WTC11 (cell line): ENCODE results near the gene GDAP2. TPM values are rescaled to one million over a fixed set of nuclear protein-coding genes. Genes with fewer than 3 reads are reported as not detected.

Source experiments
- ATAC-seq: fragments of 200-7000 bp; cut with Tn5 transposase; 2 replicates; pipeline ENCODE4 v1.10.0; 2021; ENCODE audit warnings: mild to moderate bottlenecking, moderate library complexity
- Bru-seq: library from RNA; stranded (reverse); fragments of 400-500 nt; gene quantifications from one replicate; lab custom pipeline; 2021; lab: Mats Ljungman, UMichigan
- CTCF ChIA-PET: fragments of 300-600 bp; sonication (Branson Sonifier 250); formaldehyde crosslinking; loops from one replicate; lab custom pipeline; 2021; ENCODE audit warnings: antibody characterized with exemption; lab: Charles Lee
- POLR2A ChIA-PET: fragments of 350-600 bp; sonication (Branson Sonifier 250); formaldehyde crosslinking; loops from one replicate; lab custom pipeline; 2021; ENCODE audit warnings: antibody characterized with exemption; lab: Charles Lee
- DNase-seq: peaks from one replicate; pipeline ENCODE4 v3.0.0; 2021; ENCODE audit warnings: low spot score
- H3K27ac Mint-ChIP-seq: 2 replicates; pipeline ENCODE4 v1.8.0; 2021; ENCODE audit warnings: mixed read lengths
- H3K27me3 Mint-ChIP-seq: 2 replicates; pipeline ENCODE4 v1.8.0; 2021; ENCODE audit warnings: low read depth, mild to moderate bottlenecking, moderate library complexity, mixed read lengths
- H3K36me3 Mint-ChIP-seq: 2 replicates; pipeline ENCODE4 v1.8.0; 2021; ENCODE audit warnings: mixed read lengths
- H3K4me1 Mint-ChIP-seq: 2 replicates; pipeline ENCODE4 v1.8.0; 2022; ENCODE audit warnings: mixed read lengths
- H3K4me3 Mint-ChIP-seq: 2 replicates; pipeline ENCODE4 v1.8.0; 2021; ENCODE audit warnings: mild to moderate bottlenecking, moderate library complexity, mixed read lengths
- H3K9me3 Mint-ChIP-seq: 2 replicates; pipeline ENCODE4 v1.8.0; 2021; ENCODE audit warnings: mixed read lengths
- ATF1 ChIP-seq: sonication (generic); formaldehyde crosslinking; IDR thresholded peaks from 2 replicates; pipeline ENCODE4 v1.8.1; 2023; ENCODE audit warnings: mild to moderate bottlenecking, moderate library complexity, missing genetic modification reagents
- CREM ChIP-seq: sonication (generic); formaldehyde crosslinking; IDR thresholded peaks from 2 replicates; pipeline ENCODE4 v1.8.1; 2022; ENCODE audit warnings: mild to moderate bottlenecking, missing genetic modification reagents, moderate library complexity
- FOXP1 ChIP-seq: sonication (generic); formaldehyde crosslinking; IDR thresholded peaks from 2 replicates; pipeline ENCODE4 v1.8.0; 2022; ENCODE audit warnings: missing genetic modification reagents, mild to moderate bottlenecking, moderate library complexity, borderline replicate concordance
- IRF2 ChIP-seq: sonication (generic); formaldehyde crosslinking; IDR thresholded peaks from 2 replicates; pipeline ENCODE4 v1.8.0; 2022; ENCODE audit warnings: low read depth, missing genetic modification reagents, borderline replicate concordance
- MYBL2 ChIP-seq: sonication (generic); formaldehyde crosslinking; IDR thresholded peaks from 2 replicates; pipeline ENCODE4 v1.8.1; 2023; ENCODE audit warnings: mild to moderate bottlenecking, moderate library complexity, missing genetic modification reagents
- NFYB ChIP-seq: sonication (generic); formaldehyde crosslinking; conservative IDR thresholded peaks from 2 replicates; pipeline ENCODE4 v1.8.0; 2022; ENCODE audit warnings: low read depth, missing genetic modification reagents
- SP1 ChIP-seq: sonication (generic); formaldehyde crosslinking; conservative IDR thresholded peaks from 2 replicates; pipeline ENCODE4 v1.8.1; 2022; ENCODE audit warnings: missing genetic modification reagents
- TEAD1 ChIP-seq: sonication (generic); formaldehyde crosslinking; IDR thresholded peaks from 2 replicates; pipeline ENCODE4 v1.8.0; 2022; ENCODE audit warnings: mild to moderate bottlenecking, missing genetic modification reagents
- TP53 ChIP-seq: sonication (generic); formaldehyde crosslinking; IDR thresholded peaks from 2 replicates; pipeline ENCODE4 v1.8.1; 2023; ENCODE audit warnings: mild to moderate bottlenecking, missing genetic modification reagents
- ZNF232 ChIP-seq: sonication (generic); formaldehyde crosslinking; IDR thresholded peaks from 2 replicates; pipeline ENCODE4 v1.8.0; 2022; ENCODE audit warnings: mild to moderate bottlenecking, missing genetic modification reagents
- ZNF317 ChIP-seq: sonication (generic); formaldehyde crosslinking; IDR thresholded peaks from 2 replicates; pipeline ENCODE4 v1.8.1; 2023; ENCODE audit warnings: low read depth, mild to moderate bottlenecking, moderate library complexity, missing genetic modification reagents, borderline replicate concordance
- long read RNA-seq, 3 experiments: library from RNA in 1 of 3; library from capped mRNA in 1 of 3; library from polyadenylated mRNA in 1 of 3; unstranded in 2 of 3; stranded (forward) in 1 of 3; transcript quantifications; one replicate each; pipeline ENCODE4 v2.0.0, GENCODE V29; 2021
- total RNA-seq: library from RNA; stranded (reverse); gene quantifications from 3 replicates; pipeline ENCODE4 v1.2.3, GENCODE V29; 2021
- TF ChIP-seq, protein P1 (sequence below): sonication (generic); formaldehyde crosslinking; IDR thresholded peaks from 2 replicates; pipeline ENCODE4 v1.8.1; 2023; ENCODE audit warnings: mild to moderate bottlenecking, missing genetic modification reagents, moderate library complexity
- TF ChIP-seq, protein P2 (sequence below): sonication (generic); formaldehyde crosslinking; IDR thresholded peaks from 2 replicates; pipeline ENCODE4 v1.8.0; 2023; ENCODE audit warnings: missing genetic modification reagents, mild to moderate bottlenecking, borderline replicate concordance
- TF ChIP-seq, protein P3 (sequence below): sonication (generic); formaldehyde crosslinking; IDR thresholded peaks from 2 replicates; pipeline ENCODE4 v1.8.1; 2022; ENCODE audit warnings: mild to moderate bottlenecking, missing genetic modification reagents, moderate library complexity, borderline replicate concordance
- TF ChIP-seq, protein P4 (sequence below): sonication (generic); formaldehyde crosslinking; IDR thresholded peaks from 2 replicates; pipeline ENCODE4 v1.8.1; 2023; ENCODE audit warnings: mild to moderate bottlenecking, missing genetic modification reagents
- TF ChIP-seq, protein P5 (sequence below): sonication (generic); formaldehyde crosslinking; IDR thresholded peaks from 2 replicates; pipeline ENCODE4 v1.8.0; 2022; ENCODE audit warnings: mild to moderate bottlenecking, missing genetic modification reagents

The GDAP2 gene, protein sequence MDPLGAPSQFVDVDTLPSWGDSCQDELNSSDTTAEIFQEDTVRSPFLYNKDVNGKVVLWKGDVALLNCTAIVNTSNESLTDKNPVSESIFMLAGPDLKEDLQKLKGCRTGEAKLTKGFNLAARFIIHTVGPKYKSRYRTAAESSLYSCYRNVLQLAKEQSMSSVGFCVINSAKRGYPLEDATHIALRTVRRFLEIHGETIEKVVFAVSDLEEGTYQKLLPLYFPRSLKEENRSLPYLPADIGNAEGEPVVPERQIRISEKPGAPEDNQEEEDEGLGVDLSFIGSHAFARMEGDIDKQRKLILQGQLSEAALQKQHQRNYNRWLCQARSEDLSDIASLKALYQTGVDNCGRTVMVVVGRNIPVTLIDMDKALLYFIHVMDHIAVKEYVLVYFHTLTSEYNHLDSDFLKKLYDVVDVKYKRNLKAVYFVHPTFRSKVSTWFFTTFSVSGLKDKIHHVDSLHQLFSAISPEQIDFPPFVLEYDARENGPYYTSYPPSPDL
- total RNA-seq (21.1 to 24.1 TPM (median 22.4 TPM) in 3 replicates), Bru-seq, nascent RNA (percentile 82 among the genes with signal in this experiment)
- long read RNA-seq, experiment 1, full-length matches to known transcripts: 12 of 33 reads
- long read RNA-seq, experiment 1, partial matches to known transcripts: 7 of 33 reads
- long read RNA-seq, experiment 1, other reads (novel, unspliced or antisense): 14 of 33 reads
- long read RNA-seq, experiment 2, full-length matches to known transcripts: 6 of 19 reads
- long read RNA-seq, experiment 2, partial matches to known transcripts: 2 of 19 reads
- long read RNA-seq, experiment 2, other reads (novel, unspliced or antisense): 11 of 19 reads
- long read RNA-seq, experiment 3, full-length matches to known transcripts: 16 of 34 reads
- long read RNA-seq, experiment 3, partial matches to known transcripts: 10 of 34 reads
- long read RNA-seq, experiment 3, other reads (novel, unspliced or antisense): 8 of 34 reads

DNA sequence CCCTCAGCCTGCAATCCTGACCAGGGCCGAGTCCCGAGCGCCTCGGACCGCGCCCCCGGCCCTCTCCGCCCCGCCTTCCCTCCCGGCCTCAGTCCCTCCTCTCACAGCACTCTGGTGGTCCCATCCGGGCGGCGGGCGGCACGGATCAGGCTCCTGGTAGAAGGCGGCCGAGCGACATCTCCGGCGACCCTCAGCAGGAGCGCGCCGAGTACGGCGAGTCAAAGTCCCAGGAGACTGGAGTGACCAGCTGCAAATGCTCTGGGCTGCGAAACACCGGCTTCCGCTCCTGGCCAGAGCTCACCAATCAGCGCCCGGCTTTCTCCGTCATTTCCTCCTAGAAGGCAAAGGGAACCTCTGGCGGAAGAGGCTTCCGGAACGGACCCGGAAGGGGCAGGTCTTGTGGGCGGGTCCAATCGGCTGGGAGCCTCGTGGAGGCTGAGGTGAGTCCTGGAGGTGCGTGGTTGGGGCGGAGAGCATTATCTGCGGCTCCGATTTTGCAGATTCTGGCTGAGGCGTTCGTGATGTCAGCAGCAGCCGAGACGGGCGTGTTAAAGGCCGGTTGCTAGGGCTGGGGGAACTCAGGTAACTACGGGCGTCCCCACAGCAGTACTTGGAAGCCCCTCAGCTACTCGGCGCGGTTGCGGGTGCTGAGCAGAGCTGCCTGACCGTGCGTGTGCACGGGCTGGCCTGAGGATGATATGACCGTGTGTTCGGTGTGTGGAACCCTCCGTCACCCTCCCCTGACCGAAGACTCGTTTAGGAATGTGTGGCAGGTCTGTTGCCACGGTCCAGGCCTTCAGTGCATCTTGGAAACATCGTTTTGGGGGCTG lies at the start of gene GDAP2, which contains the start of gene WDR3:
TSS of gene GDAP2 (minus strand) at position 279 of the 830 bp plus-strand sequence. CDS start 9,264 bp downstream, outside the sequence.
TSS of gene WDR3 (plus strand) at position 397 of the 830 bp plus-strand sequence. CDS start 3,581 bp downstream, outside the sequence.
- Mint-ChIP-seq H3K4me1 (peaks cover 37% of the 10 kb centered on the region), H3K27me3 (no peaks in the 10 kb centered on the region), H3K27ac (peak within 1 kb of the TSS; percentile 77), H3K4me3 (peak within 1 kb of the TSS; percentile 98), H3K9me3 (no peaks in the 10 kb centered on the region), H3K36me3 (peaks cover 7% of the 10 kb centered on the region)
- ChIA-PET POLR2A (interaction anchor here (0.5 to 0.6 kb wide), 2 partner anchors 10 to 126 kb away, joined by 3 to 5 read pairs; no protein-coding TSS in a partner anchor), CTCF (interaction anchor here (1.0 to 2.2 kb wide), 2 partner anchors 20 to 34 kb away, joined by 3 to 13 read pairs; no protein-coding TSS in a partner anchor)
- TF ChIP-seq, protein P1, sequence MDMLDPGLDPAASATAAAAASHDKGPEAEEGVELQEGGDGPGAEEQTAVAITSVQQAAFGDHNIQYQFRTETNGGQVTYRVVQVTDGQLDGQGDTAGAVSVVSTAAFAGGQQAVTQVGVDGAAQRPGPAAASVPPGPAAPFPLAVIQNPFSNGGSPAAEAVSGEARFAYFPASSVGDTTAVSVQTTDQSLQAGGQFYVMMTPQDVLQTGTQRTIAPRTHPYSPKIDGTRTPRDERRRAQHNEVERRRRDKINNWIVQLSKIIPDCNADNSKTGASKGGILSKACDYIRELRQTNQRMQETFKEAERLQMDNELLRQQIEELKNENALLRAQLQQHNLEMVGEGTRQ (CRISPR knock-in tag): no peak
- TF ChIP-seq, protein P2, sequence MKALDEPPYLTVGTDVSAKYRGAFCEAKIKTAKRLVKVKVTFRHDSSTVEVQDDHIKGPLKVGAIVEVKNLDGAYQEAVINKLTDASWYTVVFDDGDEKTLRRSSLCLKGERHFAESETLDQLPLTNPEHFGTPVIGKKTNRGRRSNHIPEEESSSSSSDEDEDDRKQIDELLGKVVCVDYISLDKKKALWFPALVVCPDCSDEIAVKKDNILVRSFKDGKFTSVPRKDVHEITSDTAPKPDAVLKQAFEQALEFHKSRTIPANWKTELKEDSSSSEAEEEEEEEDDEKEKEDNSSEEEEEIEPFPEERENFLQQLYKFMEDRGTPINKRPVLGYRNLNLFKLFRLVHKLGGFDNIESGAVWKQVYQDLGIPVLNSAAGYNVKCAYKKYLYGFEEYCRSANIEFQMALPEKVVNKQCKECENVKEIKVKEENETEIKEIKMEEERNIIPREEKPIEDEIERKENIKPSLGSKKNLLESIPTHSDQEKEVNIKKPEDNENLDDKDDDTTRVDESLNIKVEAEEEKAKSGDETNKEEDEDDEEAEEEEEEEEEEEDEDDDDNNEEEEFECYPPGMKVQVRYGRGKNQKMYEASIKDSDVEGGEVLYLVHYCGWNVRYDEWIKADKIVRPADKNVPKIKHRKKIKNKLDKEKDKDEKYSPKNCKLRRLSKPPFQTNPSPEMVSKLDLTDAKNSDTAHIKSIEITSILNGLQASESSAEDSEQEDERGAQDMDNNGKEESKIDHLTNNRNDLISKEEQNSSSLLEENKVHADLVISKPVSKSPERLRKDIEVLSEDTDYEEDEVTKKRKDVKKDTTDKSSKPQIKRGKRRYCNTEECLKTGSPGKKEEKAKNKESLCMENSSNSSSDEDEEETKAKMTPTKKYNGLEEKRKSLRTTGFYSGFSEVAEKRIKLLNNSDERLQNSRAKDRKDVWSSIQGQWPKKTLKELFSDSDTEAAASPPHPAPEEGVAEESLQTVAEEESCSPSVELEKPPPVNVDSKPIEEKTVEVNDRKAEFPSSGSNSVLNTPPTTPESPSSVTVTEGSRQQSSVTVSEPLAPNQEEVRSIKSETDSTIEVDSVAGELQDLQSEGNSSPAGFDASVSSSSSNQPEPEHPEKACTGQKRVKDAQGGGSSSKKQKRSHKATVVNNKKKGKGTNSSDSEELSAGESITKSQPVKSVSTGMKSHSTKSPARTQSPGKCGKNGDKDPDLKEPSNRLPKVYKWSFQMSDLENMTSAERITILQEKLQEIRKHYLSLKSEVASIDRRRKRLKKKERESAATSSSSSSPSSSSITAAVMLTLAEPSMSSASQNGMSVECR: peak; percentile 94; the same call in 1 of the 2 replicates
- no peak for TF ChIP-seq TP53 (CRISPR knock-in tag)
- no peak for TF ChIP-seq TEAD1 (CRISPR knock-in tag)
- TF ChIP-seq ZNF317 (CRISPR knock-in tag): no peak
- TF ChIP-seq FOXP1 (CRISPR knock-in tag): 0 out of 2 replicates have a peak, but pooled peaks have one; percentile 59
- peak; percentile 91 for TF ChIP-seq SP1 (CRISPR knock-in tag)
- TF ChIP-seq, protein P3, sequence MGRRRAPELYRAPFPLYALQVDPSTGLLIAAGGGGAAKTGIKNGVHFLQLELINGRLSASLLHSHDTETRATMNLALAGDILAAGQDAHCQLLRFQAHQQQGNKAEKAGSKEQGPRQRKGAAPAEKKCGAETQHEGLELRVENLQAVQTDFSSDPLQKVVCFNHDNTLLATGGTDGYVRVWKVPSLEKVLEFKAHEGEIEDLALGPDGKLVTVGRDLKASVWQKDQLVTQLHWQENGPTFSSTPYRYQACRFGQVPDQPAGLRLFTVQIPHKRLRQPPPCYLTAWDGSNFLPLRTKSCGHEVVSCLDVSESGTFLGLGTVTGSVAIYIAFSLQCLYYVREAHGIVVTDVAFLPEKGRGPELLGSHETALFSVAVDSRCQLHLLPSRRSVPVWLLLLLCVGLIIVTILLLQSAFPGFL (CRISPR knock-in tag): no peak
- TF ChIP-seq ZNF232 (CRISPR knock-in tag): no peak
- TF ChIP-seq ATF1 (CRISPR knock-in tag): no peak
- peak; percentile 80 for TF ChIP-seq CREM (CRISPR knock-in tag)
- TF ChIP-seq, protein P4, sequence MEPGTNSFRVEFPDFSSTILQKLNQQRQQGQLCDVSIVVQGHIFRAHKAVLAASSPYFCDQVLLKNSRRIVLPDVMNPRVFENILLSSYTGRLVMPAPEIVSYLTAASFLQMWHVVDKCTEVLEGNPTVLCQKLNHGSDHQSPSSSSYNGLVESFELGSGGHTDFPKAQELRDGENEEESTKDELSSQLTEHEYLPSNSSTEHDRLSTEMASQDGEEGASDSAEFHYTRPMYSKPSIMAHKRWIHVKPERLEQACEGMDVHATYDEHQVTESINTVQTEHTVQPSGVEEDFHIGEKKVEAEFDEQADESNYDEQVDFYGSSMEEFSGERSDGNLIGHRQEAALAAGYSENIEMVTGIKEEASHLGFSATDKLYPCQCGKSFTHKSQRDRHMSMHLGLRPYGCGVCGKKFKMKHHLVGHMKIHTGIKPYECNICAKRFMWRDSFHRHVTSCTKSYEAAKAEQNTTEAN (CRISPR knock-in tag): 0 out of 2 replicates have a peak, but pooled peaks have one; percentile 51
- TF ChIP-seq, protein P5, sequence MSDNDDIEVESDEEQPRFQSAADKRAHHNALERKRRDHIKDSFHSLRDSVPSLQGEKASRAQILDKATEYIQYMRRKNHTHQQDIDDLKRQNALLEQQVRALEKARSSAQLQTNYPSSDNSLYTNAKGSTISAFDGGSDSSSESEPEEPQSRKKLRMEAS (CRISPR knock-in tag): peak; percentile 81
- TF ChIP-seq IRF2 (CRISPR knock-in tag): 0 out of 2 replicates have a peak, but pooled peaks have one; percentile 58
- 0 out of 2 replicates have a peak, but pooled peaks have one; percentile 12 for TF ChIP-seq MYBL2 (CRISPR knock-in tag)
- TF ChIP-seq NFYB (CRISPR knock-in tag): peak; percentile 58
- peak; percentile 95 for DNase-seq
- peak; percentile 91 for ATAC-seq
